ENCODE results near the gene TRIM54.
"Not testable (repeated sequence)": the region's sequence is repeated elsewhere in the genome, so short reads cannot be mapped to it uniquely, and the experiment has no call there.

The TRIM54 gene

GRCh38 chr2:27265536-27265870, 16.7 kb upstream of the TRIM54 start:
- Histone ChIP-seq H3K4me3 (ENCODE audit: insufficient read depth, low read depth, low read length) (no peak overlapping the region), H3K4me1 (ENCODE audit: control insufficient read depth, insufficient read depth, low read length) (peaks cover 15% of the 10 kb centered on the region), H3K9me3 (ENCODE audit: control insufficient read depth, low read length) (no peaks in the 10 kb centered on the region), H3K27ac (ENCODE audit: insufficient read depth, low read depth, low read length, poor library complexity, severe bottlenecking) (no peak overlapping the region), H3K36me3 (ENCODE audit: control insufficient read depth, insufficient read depth, low read length) (no peaks in the 10 kb centered on the region), H3K27me3 (ENCODE audit: control insufficient read depth, insufficient read depth, low read length, poor library complexity, severe bottlenecking) (peaks cover 70% of the 10 kb centered on the region)

GRCh38 chr2:27268296-27268695, 13.9 kb upstream of the TRIM54 start:
- not testable (repeated sequence) for H3K27ac ChIP-seq (ENCODE audit: insufficient read depth, low read depth, low read length, poor library complexity, severe bottlenecking); H3K36me3 ChIP-seq (ENCODE audit: control insufficient read depth, insufficient read depth, low read length); H3K4me1 ChIP-seq (ENCODE audit: control insufficient read depth, insufficient read depth, low read length); H3K4me3 ChIP-seq (ENCODE audit: insufficient read depth, low read depth, low read length); H3K9me3 ChIP-seq (ENCODE audit: control insufficient read depth, low read length)
- H3K27me3 ChIP-seq (ENCODE audit: control insufficient read depth, insufficient read depth, low read length, poor library complexity, severe bottlenecking) = peaks cover 42% of the 10 kb centered on the region
- WGBS, 2 experiments = 90 to 92% methylated on average over 13 of the region's 13 CpGs

- 76 to 96% methylated on average over 2 of the region's 3 CpGs for WGBS, 2 experiments
- Histone ChIP-seq H3K27ac (ENCODE audit: insufficient read depth, low read depth, low read length, poor library complexity, severe bottlenecking) (no peak overlapping the region), H3K4me1 (ENCODE audit: control insufficient read depth, insufficient read depth, low read length) (no peaks in the 10 kb centered on the region), H3K36me3 (ENCODE audit: control insufficient read depth, insufficient read depth, low read length) (no peaks in the 10 kb centered on the region), H3K9me3 (ENCODE audit: control insufficient read depth, low read length) (no peaks in the 10 kb centered on the region), H3K4me3 (ENCODE audit: insufficient read depth, low read depth, low read length) (no peak overlapping the region), H3K27me3 (ENCODE audit: control insufficient read depth, insufficient read depth, low read length, poor library complexity, severe bottlenecking) (peaks cover 23% of the 10 kb centered on the region)
Measured at GRCh38 chr2:27270131-27270530, 12.1 kb upstream of the TRIM54 start.

- Histone ChIP-seq H3K4me1 (ENCODE audit: control insufficient read depth, insufficient read depth, low read length) (no peaks in the 10 kb centered on the region), H3K9me3 (ENCODE audit: control insufficient read depth, low read length) (no peaks in the 10 kb centered on the region), H3K27ac (ENCODE audit: insufficient read depth, low read depth, low read length, poor library complexity, severe bottlenecking) (no peak overlapping the region), H3K36me3 (ENCODE audit: control insufficient read depth, insufficient read depth, low read length) (no peaks in the 10 kb centered on the region), H3K4me3 (ENCODE audit: insufficient read depth, low read depth, low read length) (no peak overlapping the region), H3K27me3 (ENCODE audit: control insufficient read depth, insufficient read depth, low read length, poor library complexity, severe bottlenecking) (peaks cover 18% of the 10 kb centered on the region)
- 87 to 91% methylated on average over 2 of the region's 2 CpGs for WGBS, 2 experiments
Measured at GRCh38 chr2:27270670-27271069, 11.6 kb upstream of the TRIM54 start.

- 86% methylated on average over 9 to 11 of the region's 11 CpGs for WGBS, 2 experiments
- Histone ChIP-seq H3K27me3 (ENCODE audit: control insufficient read depth, insufficient read depth, low read length, poor library complexity, severe bottlenecking) (peaks cover 7% of the 10 kb centered on the region), H3K36me3 (ENCODE audit: control insufficient read depth, insufficient read depth, low read length) (no peaks in the 10 kb centered on the region)
Measured at GRCh38 chr2:27271631-27272340, 10.4 kb upstream of the TRIM54 start.

GRCh38 chr2:27272537-27273522, 9.4 kb upstream of the TRIM54 start:
- H3K4me3 ChIP-seq (ENCODE audit: insufficient read depth, low read depth, low read length); H3K9me3 ChIP-seq (ENCODE audit: control insufficient read depth, low read length); H3K27ac ChIP-seq (ENCODE audit: insufficient read depth, low read depth, low read length, poor library complexity, severe bottlenecking); H3K4me1 ChIP-seq (ENCODE audit: control insufficient read depth, insufficient read depth, low read length); H3K36me3 ChIP-seq (ENCODE audit: control insufficient read depth, insufficient read depth, low read length); H3K27me3 ChIP-seq (ENCODE audit: control insufficient read depth, insufficient read depth, low read length, poor library complexity, severe bottlenecking): not testable (repeated sequence)
- 90% methylated on average over 15 of the region's 15 CpGs for WGBS, 2 experiments

More at GRCh38 chr2:27271631-27272340, 10.4 kb upstream of the TRIM54 start:
- Histone ChIP-seq H3K9me3 (ENCODE audit: control insufficient read depth, low read length) (no peaks in the 10 kb centered on the region), H3K27ac (ENCODE audit: insufficient read depth, low read depth, low read length, poor library complexity, severe bottlenecking) (no peak overlapping the region), H3K4me3 (ENCODE audit: insufficient read depth, low read depth, low read length) (no peak overlapping the region), H3K4me1 (ENCODE audit: control insufficient read depth, insufficient read depth, low read length) (no peaks in the 10 kb centered on the region)

GRCh38 chr2:27275211-27276150, 6.7 kb upstream of the TRIM54 start, which contains the start of gene DNAJC5G:
DNAJC5G (plus strand) TSS chr2:27275433; CDS start chr2:27276729, 1,296 bp downstream.
- Histone ChIP-seq H3K36me3 (ENCODE audit: control insufficient read depth, insufficient read depth, low read length) (no peaks in the 10 kb centered on the region), H3K27me3 (ENCODE audit: control insufficient read depth, insufficient read depth, low read length, poor library complexity, severe bottlenecking) (no peaks in the 10 kb centered on the region)

GRCh38 chr2:27278010-27278409, 4.2 kb upstream of the TRIM54 start:
- WGBS, 2 experiments = 84 to 94% methylated on average over 1 of the region's 1 CpG
- Histone ChIP-seq H3K4me1 (ENCODE audit: control insufficient read depth, insufficient read depth, low read length) (peaks cover 9% of the 10 kb centered on the region), H3K9me3 (ENCODE audit: control insufficient read depth, low read length) (no peaks in the 10 kb centered on the region), H3K4me3 (ENCODE audit: insufficient read depth, low read depth, low read length) (no peak overlapping the region), H3K27me3 (ENCODE audit: control insufficient read depth, insufficient read depth, low read length, poor library complexity, severe bottlenecking) (peaks cover 4% of the 10 kb centered on the region), H3K27ac (ENCODE audit: insufficient read depth, low read depth, low read length, poor library complexity, severe bottlenecking) (no peak overlapping the region), H3K36me3 (ENCODE audit: control insufficient read depth, insufficient read depth, low read length) (no peaks in the 10 kb centered on the region)

More at GRCh38 chr2:27275211-27276150, 6.7 kb upstream of the TRIM54 start, which contains the start of gene DNAJC5G:
- no peaks in the 10 kb centered on the region for H3K9me3 ChIP-seq (ENCODE audit: control insufficient read depth, low read length)
- no peak within 1 kb of the TSS for H3K4me3 ChIP-seq (ENCODE audit: insufficient read depth, low read depth, low read length)
- H3K27ac ChIP-seq (ENCODE audit: insufficient read depth, low read depth, low read length, poor library complexity, severe bottlenecking) = no peak within 1 kb of the TSS
- H3K4me1 ChIP-seq (ENCODE audit: control insufficient read depth, insufficient read depth, low read length) = no peaks in the 10 kb centered on the region
- WGBS, 2 experiments = 90% methylated on average over 39 of the region's 39 CpGs

GRCh38 chr2:27280826-27281225, 1.4 kb upstream of the TRIM54 start:
- no peaks in the 10 kb centered on the region for H3K9me3 ChIP-seq (ENCODE audit: control insufficient read depth, low read length)
- no peak overlapping the region for H3K4me3 ChIP-seq (ENCODE audit: insufficient read depth, low read depth, low read length)
- WGBS, 2 experiments = 92 to 95% methylated on average over 3 of the region's 3 CpGs
- H3K27me3 ChIP-seq (ENCODE audit: control insufficient read depth, insufficient read depth, low read length, poor library complexity, severe bottlenecking) = peaks cover 8% of the 10 kb centered on the region
- H3K36me3 ChIP-seq (ENCODE audit: control insufficient read depth, insufficient read depth, low read length) = no peaks in the 10 kb centered on the region
- peaks cover 9% of the 10 kb centered on the region for H3K4me1 ChIP-seq (ENCODE audit: control insufficient read depth, insufficient read depth, low read length)
- H3K27ac ChIP-seq (ENCODE audit: insufficient read depth, low read depth, low read length, poor library complexity, severe bottlenecking) = no peak overlapping the region
